HL-60 (cell line): ENCODE results near the gene CPPED1.

Source experiments
- DNase-seq, 2 experiments: peaks; one replicate each; pipeline ENCODE4 v3.0.0-alpha.2; 2010 to 2020; ENCODE audit warnings: low read depth in 1 of 2, low spot score in 1 of 2
- H3K27ac ChIP-seq: fragments of 250-450 bp; sonication (Bioruptor Pico); replicated peaks from 2 replicates; pipeline ENCODE4 v1.5.1; 2020; ENCODE audit warnings: mild to moderate bottlenecking, moderate library complexity
- H3K27me3 ChIP-seq: fragments of 250-450 bp; sonication (Bioruptor Pico); 2 replicates; pipeline ENCODE4 v1.5.1; 2021; ENCODE audit warnings: mild to moderate bottlenecking, moderate library complexity; ENCODE audit not compliant: insufficient read depth, poor library complexity, severe bottlenecking
- H3K4me3 ChIP-seq: replicated peaks from 2 replicates; pipeline ENCODE4 v1.5.1; 2011; ENCODE audit warnings: mild to moderate bottlenecking, control low read depth, low read length; ENCODE audit not compliant: insufficient read depth
- CTCF ChIP-seq: IDR thresholded peaks from one replicate; pipeline ENCODE4 v1.5.1; 2011; ENCODE audit warnings: low read length, control low read depth, inconsistent platforms; ENCODE audit not compliant: insufficient read depth
- GABPA ChIP-seq: IDR thresholded peaks from 2 replicates; pipeline ENCODE4 v1.6.1; 2012; ENCODE audit warnings: low read depth
- POLR2AphosphoS5 ChIP-seq: IDR thresholded peaks from 2 replicates; pipeline ENCODE4 v1.6.1; 2012; ENCODE audit warnings: low read depth
- SPI1 ChIP-seq: IDR thresholded peaks from 2 replicates; pipeline ENCODE4 v1.6.1; 2012; ENCODE audit warnings: low read depth, mild to moderate bottlenecking, borderline replicate concordance
- TF ChIP-seq, protein P1 (sequence below): IDR thresholded peaks from 2 replicates; pipeline ENCODE4 v1.6.1; 2012; ENCODE audit warnings: low read depth; ENCODE audit not compliant: insufficient replicate concordance

The CPPED1 gene

GRCh38 chr16:12637002-12637401 is 166.7 kb downstream of the CPPED1 start:
- Histone ChIP-seq H3K4me3 (no peak overlapping the region), H3K27me3 (no peaks in the 10 kb centered on the region), H3K27ac (no peak overlapping the region)
- DNase-seq = no peak
- TF ChIP-seq GABPA (no peak), SPI1 (no peak), POLR2AphosphoS5 (no peak), CTCF (no peak)
- TF ChIP-seq, protein P1, sequence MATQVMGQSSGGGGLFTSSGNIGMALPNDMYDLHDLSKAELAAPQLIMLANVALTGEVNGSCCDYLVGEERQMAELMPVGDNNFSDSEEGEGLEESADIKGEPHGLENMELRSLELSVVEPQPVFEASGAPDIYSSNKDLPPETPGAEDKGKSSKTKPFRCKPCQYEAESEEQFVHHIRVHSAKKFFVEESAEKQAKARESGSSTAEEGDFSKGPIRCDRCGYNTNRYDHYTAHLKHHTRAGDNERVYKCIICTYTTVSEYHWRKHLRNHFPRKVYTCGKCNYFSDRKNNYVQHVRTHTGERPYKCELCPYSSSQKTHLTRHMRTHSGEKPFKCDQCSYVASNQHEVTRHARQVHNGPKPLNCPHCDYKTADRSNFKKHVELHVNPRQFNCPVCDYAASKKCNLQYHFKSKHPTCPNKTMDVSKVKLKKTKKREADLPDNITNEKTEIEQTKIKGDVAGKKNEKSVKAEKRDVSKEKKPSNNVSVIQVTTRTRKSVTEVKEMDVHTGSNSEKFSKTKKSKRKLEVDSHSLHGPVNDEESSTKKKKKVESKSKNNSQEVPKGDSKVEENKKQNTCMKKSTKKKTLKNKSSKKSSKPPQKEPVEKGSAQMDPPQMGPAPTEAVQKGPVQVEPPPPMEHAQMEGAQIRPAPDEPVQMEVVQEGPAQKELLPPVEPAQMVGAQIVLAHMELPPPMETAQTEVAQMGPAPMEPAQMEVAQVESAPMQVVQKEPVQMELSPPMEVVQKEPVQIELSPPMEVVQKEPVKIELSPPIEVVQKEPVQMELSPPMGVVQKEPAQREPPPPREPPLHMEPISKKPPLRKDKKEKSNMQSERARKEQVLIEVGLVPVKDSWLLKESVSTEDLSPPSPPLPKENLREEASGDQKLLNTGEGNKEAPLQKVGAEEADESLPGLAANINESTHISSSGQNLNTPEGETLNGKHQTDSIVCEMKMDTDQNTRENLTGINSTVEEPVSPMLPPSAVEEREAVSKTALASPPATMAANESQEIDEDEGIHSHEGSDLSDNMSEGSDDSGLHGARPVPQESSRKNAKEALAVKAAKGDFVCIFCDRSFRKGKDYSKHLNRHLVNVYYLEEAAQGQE = no peak

GRCh38 chr16:12629271-12629670 is 174.4 kb downstream of the CPPED1 start:
- Histone ChIP-seq H3K27ac (no peak overlapping the region), H3K27me3 (no peaks in the 10 kb centered on the region), H3K4me3 (no peak overlapping the region)
- TF ChIP-seq SPI1 (no peak), GABPA (no peak)
- no peak for DNase-seq

DNA sequence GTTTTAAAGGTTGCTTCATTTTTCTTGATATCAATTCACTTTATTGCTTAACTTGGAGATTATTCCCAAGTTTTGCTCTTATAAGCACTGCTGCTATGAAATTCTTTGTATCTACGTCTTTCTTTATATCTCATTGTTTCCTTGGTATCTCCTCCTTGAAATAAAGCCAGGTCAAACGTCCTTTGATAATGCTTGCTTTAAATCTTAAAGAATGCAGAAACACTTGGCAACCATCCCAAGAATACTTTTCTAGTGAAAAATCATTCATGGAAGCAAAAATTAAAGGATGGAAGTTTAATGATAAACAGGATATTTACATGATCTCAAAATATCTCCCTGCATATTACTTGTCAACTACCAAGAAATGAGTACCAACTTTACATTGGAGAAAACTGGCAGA is 175.2 kb downstream of the CPPED1 start:
- Histone ChIP-seq H3K27me3 (no peaks in the 10 kb centered on the region), H3K4me3 (no peak overlapping the region), H3K27ac (no peak overlapping the region)
- DNase-seq = no peak
- TF ChIP-seq POLR2AphosphoS5 (no peak), SPI1 (no peak), CTCF (no peak), GABPA (no peak)
- TF ChIP-seq, protein P1 = no peak

DNA sequence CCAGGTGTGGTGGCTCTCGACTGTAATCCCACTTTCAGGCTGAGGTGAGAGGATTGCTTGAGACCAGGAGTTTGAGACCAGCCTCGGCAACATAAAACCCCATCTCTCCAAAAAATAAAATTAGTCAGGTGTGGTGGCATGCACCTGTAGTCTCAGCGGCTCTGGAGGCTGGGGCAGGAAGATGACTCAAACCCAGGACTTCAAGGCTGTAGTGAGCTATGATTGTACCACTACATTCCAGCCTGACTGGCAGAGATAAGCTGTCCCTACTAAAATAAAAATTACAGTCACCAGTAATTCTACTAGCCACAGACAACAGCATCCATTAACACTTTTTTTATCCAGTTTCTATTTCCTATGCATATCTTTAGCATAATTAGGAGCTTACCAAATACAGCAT is 176.3 kb downstream of the CPPED1 start:
- no peak for DNase-seq
- TF ChIP-seq CTCF = no peak
- no peak for TF ChIP-seq SPI1
- no peak for TF ChIP-seq GABPA
- TF ChIP-seq, protein P1 = no peak
- no peak for TF ChIP-seq POLR2AphosphoS5
- no peak overlapping the region for H3K4me3 ChIP-seq
- no peak overlapping the region for H3K27ac ChIP-seq
- H3K27me3 ChIP-seq = no peaks in the 10 kb centered on the region
